Liver (tissue), 9 donors: ENCODE data around the gene GRXCR2. TPM values are rescaled to one million over a fixed set of nuclear protein-coding genes. Genes with fewer than 3 reads are reported as not detected.
"Not testable (repeated sequence)": the region's sequence is repeated elsewhere in the genome, so short reads cannot be mapped to it uniquely, and the experiment has no call there.

Experiments
- DNase-seq: peaks from one replicate; pipeline ENCODE4 v3.0.0-alpha.2; 2017; ENCODE audit warnings: low spot score
- H3K27ac ChIP-seq, 2 donors: one replicate each; pipeline ENCODE4 v1.7.0; 2013; ENCODE audit warnings: inconsistent platforms in 2 of 2, low read length in 2 of 2, control low read depth in 1 of 2, low read depth in 1 of 2, mild to moderate bottlenecking in 1 of 2
- H3K27me3 ChIP-seq, 4 donors: one replicate each; pipeline versions ENCODE4 v1.6.1 to v1.7.0; 2013; ENCODE audit warnings: low read length in 3 of 4, inconsistent platforms in 1 of 4, mild to moderate bottlenecking in 1 of 4, moderate library complexity in 1 of 4; ENCODE audit not compliant: control insufficient read depth in 4 of 4, insufficient read depth in 4 of 4
- H3K36me3 ChIP-seq, 4 donors: one replicate each; pipeline versions ENCODE4 v1.6.1 to v1.7.0; 2013; ENCODE audit warnings: low read length in 3 of 4, mild to moderate bottlenecking in 3 of 4, low read depth in 1 of 4, moderate library complexity in 1 of 4; ENCODE audit not compliant: control insufficient read depth in 4 of 4, insufficient read depth in 3 of 4
- H3K4me1 ChIP-seq, 4 donors: one replicate each; pipeline versions ENCODE4 v1.6.1 to v1.7.0; 2013; ENCODE audit warnings: low read length in 3 of 4, mild to moderate bottlenecking in 3 of 4, moderate library complexity in 1 of 4; ENCODE audit not compliant: control insufficient read depth in 4 of 4, insufficient read depth in 4 of 4
- H3K4me3 ChIP-seq, 3 donors: one replicate each; pipeline versions ENCODE4 v1.6.1 to v1.7.0; 2013; ENCODE audit warnings: low read length in 3 of 3, control low read depth in 1 of 3, low read depth in 1 of 3, mild to moderate bottlenecking in 1 of 3
- H3K9ac ChIP-seq, 2 donors: one replicate each; pipeline ENCODE4 v1.7.0; 2013; ENCODE audit warnings: low read length in 2 of 2, mild to moderate bottlenecking in 2 of 2, moderate library complexity in 2 of 2, control low read depth in 1 of 2, low read depth in 1 of 2
- H3K9me3 ChIP-seq, 4 donors: one replicate each; pipeline versions ENCODE4 v1.6.1 to v1.7.0; 2013; ENCODE audit warnings: low read length in 3 of 4; ENCODE audit not compliant: control insufficient read depth in 4 of 4
- FOXA1 ChIP-seq: IDR thresholded peaks from 2 replicates; pipeline ENCODE4 v1.6.1; 2016; ENCODE audit warnings: antibody characterized with exemption
- FOXA2 ChIP-seq: IDR thresholded peaks from 2 replicates; pipeline ENCODE4 v1.6.1; 2016; ENCODE audit warnings: antibody characterized with exemption
- GABPA ChIP-seq, 2 donors: IDR thresholded peaks in 1 of 2; conservative IDR thresholded peaks in 1 of 2; 2 replicates each; pipeline ENCODE4 v1.6.1; 2016; ENCODE audit warnings: antibody characterized with exemption in 2 of 2, mild to moderate bottlenecking in 1 of 2, moderate library complexity in 1 of 2
- HNF4A ChIP-seq, 2 donors: conservative IDR thresholded peaks; 2 replicates each; pipeline ENCODE4 v1.6.1; 2016; ENCODE audit warnings: antibody characterized with exemption in 2 of 2, mild to moderate bottlenecking in 2 of 2
- HNF4G ChIP-seq: IDR thresholded peaks from 2 replicates; pipeline ENCODE4 v1.6.1; 2016; ENCODE audit warnings: antibody characterized with exemption
- JUND ChIP-seq, 2 donors: IDR thresholded peaks; 2 replicates each; pipeline ENCODE4 v1.6.1; 2016; ENCODE audit warnings: antibody characterized with exemption in 2 of 2
- NR2F2 ChIP-seq: IDR thresholded peaks from 2 replicates; pipeline ENCODE4 v1.6.1; 2016; ENCODE audit warnings: antibody characterized with exemption
- RAD21 ChIP-seq, 2 donors: IDR thresholded peaks; 2 replicates each; pipeline ENCODE4 v1.6.1; 2016; ENCODE audit warnings: antibody characterized with exemption in 2 of 2, mild to moderate bottlenecking in 2 of 2
- REST ChIP-seq: IDR thresholded peaks from 2 replicates; pipeline ENCODE4 v1.6.1; 2016; ENCODE audit warnings: antibody characterized with exemption, mild to moderate bottlenecking
- TAF1 ChIP-seq: conservative IDR thresholded peaks from 2 replicates; pipeline ENCODE4 v1.6.1; 2016; ENCODE audit warnings: antibody characterized with exemption, mild to moderate bottlenecking
- YY1 ChIP-seq: IDR thresholded peaks from 2 replicates; pipeline ENCODE4 v1.6.1; 2016; ENCODE audit warnings: antibody characterized with exemption, mild to moderate bottlenecking
- ZBTB33 ChIP-seq: IDR thresholded peaks from 2 replicates; pipeline ENCODE4 v1.6.1; 2016; ENCODE audit warnings: antibody characterized with exemption
- WGBS: extraction: QIAGEN DNeasy Blood & Tissue Kit; methylation state at CpG from one replicate; pipeline ENCODE4 v1.1.7; 2013; 5-methylcytosine and 5-hydroxymethylcytosine counted together
- polyA plus RNA-seq, 2 donors: library from polyadenylated mRNA; stranded (reverse) in 1 of 2; unstranded in 1 of 2; fragments of 200-250 nt in 1 of 2; fragments of >200 nt in 1 of 2; fragmentation: Nextera tagmentation in 1 of 2; extraction: Ambion mirVana in 1 of 2; gene quantifications; one replicate each; pipeline versions ENCODE4 v1.2.1 to v1.2.3, GENCODE V29; 2013 to 2015
- total RNA-seq, 2 donors: library from RNA; depleted of rRNA; stranded (reverse); fragments of >200 nt; gene quantifications; one replicate each; pipeline ENCODE4 v1.2.3, GENCODE V29; 2014
- TF ChIP-seq, protein P1 (sequence below): fragments of 150-350 bp; IDR thresholded peaks from 2 replicates; pipeline ENCODE4 v1.5.1; 2017; ENCODE audit warnings: improper control_type of control experiment, low read depth, low read length; ENCODE audit not compliant: missing input control
- donor health status: healthy.
- donor health status: healthy.
- donor health status: healthy.
- donor health status: healthy.
- donor health status: healthy.

GRXCR2 gene
- total and polyA plus RNA-seq, 4 donors, result not detected

GRCh38 chr5:145838276-145838675, 34.5 kb downstream of the GRXCR2 start:
- H3K4me3 ChIP-seq, result no peak overlapping the region
- H3K4me1 ChIP-seq, result peaks cover 0 to 16% (median 10%) of the 10 kb centered on the region in 4 donors
- 74% methylated on average over 6 of the region's 6 CpGs for WGBS
- no peak overlapping the region for H3K9ac ChIP-seq
- H3K27ac ChIP-seq, result no peak overlapping the region
- no peak for DNase-seq
- H3K36me3 ChIP-seq, result no peaks in the 10 kb centered on the region
- no peaks in the 10 kb centered on the region for H3K27me3 ChIP-seq
- no peak for TF ChIP-seq HNF4G
- TF ChIP-seq, protein P1, sequence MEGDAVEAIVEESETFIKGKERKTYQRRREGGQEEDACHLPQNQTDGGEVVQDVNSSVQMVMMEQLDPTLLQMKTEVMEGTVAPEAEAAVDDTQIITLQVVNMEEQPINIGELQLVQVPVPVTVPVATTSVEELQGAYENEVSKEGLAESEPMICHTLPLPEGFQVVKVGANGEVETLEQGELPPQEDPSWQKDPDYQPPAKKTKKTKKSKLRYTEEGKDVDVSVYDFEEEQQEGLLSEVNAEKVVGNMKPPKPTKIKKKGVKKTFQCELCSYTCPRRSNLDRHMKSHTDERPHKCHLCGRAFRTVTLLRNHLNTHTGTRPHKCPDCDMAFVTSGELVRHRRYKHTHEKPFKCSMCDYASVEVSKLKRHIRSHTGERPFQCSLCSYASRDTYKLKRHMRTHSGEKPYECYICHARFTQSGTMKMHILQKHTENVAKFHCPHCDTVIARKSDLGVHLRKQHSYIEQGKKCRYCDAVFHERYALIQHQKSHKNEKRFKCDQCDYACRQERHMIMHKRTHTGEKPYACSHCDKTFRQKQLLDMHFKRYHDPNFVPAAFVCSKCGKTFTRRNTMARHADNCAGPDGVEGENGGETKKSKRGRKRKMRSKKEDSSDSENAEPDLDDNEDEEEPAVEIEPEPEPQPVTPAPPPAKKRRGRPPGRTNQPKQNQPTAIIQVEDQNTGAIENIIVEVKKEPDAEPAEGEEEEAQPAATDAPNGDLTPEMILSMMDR, result no peak
- TF ChIP-seq RAD21 (IDR thresholded peaks at IDR 0.05), result no peak
- TF ChIP-seq HNF4A (conservative IDR thresholded peaks at IDR 0.05), result no peak
- TF ChIP-seq YY1, result no peak
- TF ChIP-seq REST, result no peak
- TF ChIP-seq FOXA1, result no peak
- no peak for TF ChIP-seq NR2F2
- no peak for TF ChIP-seq GABPA (IDR thresholded peaks at IDR 0.05 in 1 of 2, conservative IDR thresholded peaks at IDR 0.05 in 1 of 2)
- TF ChIP-seq TAF1, result no peak
- TF ChIP-seq FOXA2, result no peak
- no peak for TF ChIP-seq ZBTB33
- TF ChIP-seq JUND (IDR thresholded peaks at IDR 0.05), result no peak
- no peaks in the 10 kb centered on the region for H3K9me3 ChIP-seq

GRCh38 chr5:145836241-145836640, 36.6 kb downstream of the GRXCR2 start:
- not testable (repeated sequence) for H3K9ac ChIP-seq

More at GRCh38 chr5:145836241-145836640, 36.6 kb downstream of the GRXCR2 start:
- H3K4me3 ChIP-seq, H3K36me3 ChIP-seq, H3K27ac ChIP-seq, H3K9me3 ChIP-seq, H3K27me3 ChIP-seq, DNase-seq: not testable (repeated sequence)
- H3K4me1 ChIP-seq, result peaks cover 0 to 16% (median 10%) of the 10 kb centered on the region in 4 donors
- 95% methylated on average over 13 of the region's 13 CpGs for WGBS
